Ishikawa (cell line): ENCODE measurements around the gene LBHD2.

Experiments
- CEBPB ChIP-seq: IDR thresholded peaks from 2 replicates; pipeline ENCODE4 v1.6.1; 2012
- CREB1 ChIP-seq: IDR thresholded peaks from 2 replicates; pipeline ENCODE4 v1.6.1; 2012; ENCODE audit warnings: low read depth
- EGR1 ChIP-seq: IDR thresholded peaks from 2 replicates; pipeline ENCODE4 v1.6.1; 2012
- EP300 ChIP-seq: IDR thresholded peaks from 2 replicates; pipeline ENCODE4 v1.6.1; 2012; ENCODE audit warnings: borderline replicate concordance
- FOXM1 ChIP-seq: IDR thresholded peaks from 2 replicates; pipeline ENCODE4 v1.6.1; 2012; ENCODE audit warnings: low read depth, borderline replicate concordance
- MAX ChIP-seq: IDR thresholded peaks from 2 replicates; pipeline ENCODE4 v1.6.1; 2012
- NFIC ChIP-seq: IDR thresholded peaks from 2 replicates; pipeline ENCODE4 v1.6.1; 2012
- RAD21 ChIP-seq: IDR thresholded peaks from 2 replicates; pipeline ENCODE4 v1.6.1; 2012; ENCODE audit warnings: low read depth
- REST ChIP-seq: IDR thresholded peaks from 2 replicates; pipeline ENCODE4 v1.6.1; 2012; ENCODE audit warnings: low read depth, mild to moderate bottlenecking
- TAF1 ChIP-seq: IDR thresholded peaks from 2 replicates; pipeline ENCODE4 v1.6.1; 2012; ENCODE audit warnings: low read depth, mild to moderate bottlenecking
- TCF12 ChIP-seq: IDR thresholded peaks from 2 replicates; pipeline ENCODE4 v1.6.1; 2012; ENCODE audit warnings: low read depth
- TEAD4 ChIP-seq: IDR thresholded peaks from 2 replicates; pipeline ENCODE4 v1.6.1; 2012
- USF1 ChIP-seq: IDR thresholded peaks from 2 replicates; pipeline ENCODE4 v1.6.1; 2012
- YY1 ChIP-seq: IDR thresholded peaks from 2 replicates; pipeline ENCODE4 v1.6.1; 2012; ENCODE audit warnings: low read depth
- ZBTB7A ChIP-seq: IDR thresholded peaks from 2 replicates; pipeline ENCODE4 v1.6.1; 2012; ENCODE audit warnings: low read depth

Gene LBHD2

GRCh38 chr14:103058164-103059055, 25.6 kb upstream of the LBHD2 start:
- TF ChIP-seq CREB1 (no peak), TAF1 (no peak), USF1 (no peak), TEAD4 (no peak), ZBTB7A (no peak), TCF12 (no peak), RAD21 (no peak), MAX (no peak), CEBPB (no peak), EGR1 (no peak), FOXM1 (no peak), NFIC (no peak), YY1 (no peak), REST (no peak), EP300 (no peak)

GRCh38 chr14:103059556-103059955, 24.5 kb upstream of the LBHD2 start:
- no peak for TF ChIP-seq TCF12
- TF ChIP-seq FOXM1 = no peak
- no peak for TF ChIP-seq EGR1
- TF ChIP-seq TEAD4 = no peak
- TF ChIP-seq NFIC = no peak
- TF ChIP-seq USF1 = no peak
- TF ChIP-seq ZBTB7A = no peak
- TF ChIP-seq MAX = no peak
- TF ChIP-seq CEBPB = no peak
- no peak for TF ChIP-seq CREB1
- TF ChIP-seq RAD21 = no peak
- no peak for TF ChIP-seq REST

- TF ChIP-seq RAD21 (no peak), TCF12 (no peak), YY1 (no peak), MAX (no peak), EGR1 (no peak), ZBTB7A (no peak), USF1 (no peak), NFIC (no peak), FOXM1 (no peak), EP300 (no peak), REST (no peak), CREB1 (no peak), TEAD4 (no peak), CEBPB (no peak), TAF1 (no peak)
Observed at GRCh38 chr14:103061482-103061976, 22.5 kb upstream of the LBHD2 start.
